Neural progenitor cell (in vitro differentiated cells): ENCODE results near the gene PILRB. TPM values are rescaled to one million over a fixed set of nuclear protein-coding genes. Genes with fewer than 3 reads are reported as not detected.
A peak's percentile ranks its signal among the peaks of the same experiment; 100 is the strongest.
"Not testable (repeated sequence)": the region's sequence is repeated elsewhere in the genome, so short reads cannot be mapped to it uniquely, and the experiment has no call there.

ENCODE experiments used
- DNase-seq: peaks from one replicate; pipeline ENCODE4 v3.0.0-alpha.2; 2016; ENCODE audit warnings: low spot score
- H2AFZ ChIP-seq: fragments of 200-600 bp; sonication (generic); replicated peaks from 2 replicates; pipeline ENCODE4 v1.6.1; 2016; ENCODE audit warnings: antibody characterized with exemption
- H3F3A ChIP-seq: fragments of 200-600 bp; sonication (generic); 2 replicates; pipeline ENCODE4 v1.6.1; 2016; ENCODE audit warnings: antibody characterized with exemption, low read depth
- H3K27ac ChIP-seq: fragments of 200-600 bp; sonication (generic); 2 replicates; pipeline ENCODE4 v1.5.1; 2016; ENCODE audit warnings: mild to moderate bottlenecking
- H3K27me3 ChIP-seq: fragments of 200-600 bp; sonication (generic); 2 replicates; pipeline ENCODE4 v1.6.1; 2016; ENCODE audit warnings: mild to moderate bottlenecking, moderate library complexity
- H3K36me3 ChIP-seq: fragments of 200-600 bp; sonication (generic); 2 replicates; pipeline ENCODE4 v1.5.1; 2016
- H3K4me1 ChIP-seq: fragments of 200-600 bp; sonication (generic); 2 replicates; pipeline ENCODE4 v1.6.1; 2016; ENCODE audit warnings: mixed run types
- H3K4me2 ChIP-seq: fragments of 200-600 bp; sonication (generic); 2 replicates; pipeline ENCODE4 v1.6.1; 2016
- H3K4me3 ChIP-seq: fragments of 200-600 bp; sonication (generic); 2 replicates; pipeline ENCODE4 v1.5.1; 2016
- H3K79me2 ChIP-seq: fragments of 200-600 bp; sonication (generic); 2 replicates; pipeline ENCODE4 v1.6.1; 2016; ENCODE audit warnings: low read depth
- H3K9ac ChIP-seq: fragments of 200-600 bp; sonication (generic); 2 replicates; pipeline ENCODE4 v1.6.1; 2016
- H3K9me3 ChIP-seq: fragments of 200-600 bp; sonication (generic); 2 replicates; pipeline ENCODE4 v1.5.1; 2016; ENCODE audit warnings: low read depth
- H4K20me1 ChIP-seq: fragments of 200-600 bp; sonication (generic); 2 replicates; pipeline ENCODE4 v1.6.1; 2016; ENCODE audit warnings: low read depth
- H3K27ac Mint-ChIP-seq: 3 replicates; pipeline ENCODE4 v1.8.0; 2021; ENCODE audit warnings: mixed read lengths
- H3K27me3 Mint-ChIP-seq: 2 replicates; pipeline ENCODE4 v1.8.0; 2022; ENCODE audit warnings: low read depth, mild to moderate bottlenecking, inconsistent platforms, moderate library complexity, mixed read lengths; ENCODE audit not compliant: insufficient read depth
- H3K36me3 Mint-ChIP-seq: 3 replicates; pipeline ENCODE4 v1.8.0; 2021; ENCODE audit warnings: mixed read lengths
- H3K4me1 Mint-ChIP-seq: 3 replicates; pipeline ENCODE4 v1.8.0; 2021; ENCODE audit warnings: mixed read lengths
- H3K4me3 Mint-ChIP-seq: 3 replicates; pipeline ENCODE4 v1.8.0; 2021; ENCODE audit warnings: mild to moderate bottlenecking, moderate library complexity, mixed read lengths
- H3K9me3 Mint-ChIP-seq: 3 replicates; pipeline ENCODE4 v1.8.0; 2020; ENCODE audit warnings: mixed read lengths
- EZH2 ChIP-seq: fragments of 200-600 bp; sonication (generic); IDR thresholded peaks from 2 replicates; pipeline ENCODE4 v1.6.1; 2017; ENCODE audit warnings: antibody characterized with exemption, mild to moderate bottlenecking, moderate library complexity
- EZH2phosphoT487 ChIP-seq: fragments of 200-600 bp; sonication (generic); IDR thresholded peaks from 2 replicates; pipeline ENCODE4 v1.6.1; 2017; ENCODE audit warnings: antibody characterized with exemption
- total RNA-seq: library from RNA; depleted of rRNA; stranded (reverse); fragments of >200 nt; gene quantifications from 2 replicates; pipeline ENCODE4 v1.2.3, GENCODE V29; 2015; ENCODE audit warnings: low replicate concordance
- TF ChIP-seq, protein P1 (sequence below): fragments of 200-600 bp; sonication (generic); IDR thresholded peaks from 2 replicates; pipeline ENCODE4 v1.5.1; 2017; ENCODE audit warnings: antibody characterized with exemption, mild to moderate bottlenecking

PILRB gene
- total RNA-seq, 1 donor from 2014 or later = 19.3 TPM

DNA sequence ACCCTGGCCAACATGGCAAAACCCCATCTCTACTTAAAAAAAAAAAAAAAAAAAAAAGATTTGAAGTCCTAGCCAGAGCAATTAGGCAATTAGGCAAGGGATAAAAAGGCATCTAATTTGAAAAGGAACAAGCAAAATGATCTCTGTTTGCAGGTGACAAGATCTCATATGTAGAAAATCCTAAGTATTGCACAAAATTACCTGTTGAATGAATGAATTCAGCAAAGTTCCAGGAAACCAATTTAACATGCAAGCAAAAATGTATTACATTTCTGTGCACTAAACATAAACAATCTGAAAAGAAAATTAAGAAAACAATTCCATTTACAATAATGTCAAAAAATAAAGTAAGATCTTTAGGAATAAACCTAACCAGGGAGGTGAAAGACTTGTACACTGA, 5.2 kb downstream of the PILRB start:
- H2AFZ ChIP-seq = no peak overlapping the region
- H3F3A ChIP-seq = peaks cover 2% of the 10 kb centered on the region
- Mint-ChIP-seq H3K27ac (no peak overlapping the region), H3K36me3 (peaks cover 45% of the 10 kb centered on the region), H3K4me1 (no peaks in the 10 kb centered on the region), H3K4me3 (no peak overlapping the region), H3K27me3 (peaks cover 7% of the 10 kb centered on the region), H3K9me3 (no peaks in the 10 kb centered on the region)
- TF ChIP-seq, protein P1, sequence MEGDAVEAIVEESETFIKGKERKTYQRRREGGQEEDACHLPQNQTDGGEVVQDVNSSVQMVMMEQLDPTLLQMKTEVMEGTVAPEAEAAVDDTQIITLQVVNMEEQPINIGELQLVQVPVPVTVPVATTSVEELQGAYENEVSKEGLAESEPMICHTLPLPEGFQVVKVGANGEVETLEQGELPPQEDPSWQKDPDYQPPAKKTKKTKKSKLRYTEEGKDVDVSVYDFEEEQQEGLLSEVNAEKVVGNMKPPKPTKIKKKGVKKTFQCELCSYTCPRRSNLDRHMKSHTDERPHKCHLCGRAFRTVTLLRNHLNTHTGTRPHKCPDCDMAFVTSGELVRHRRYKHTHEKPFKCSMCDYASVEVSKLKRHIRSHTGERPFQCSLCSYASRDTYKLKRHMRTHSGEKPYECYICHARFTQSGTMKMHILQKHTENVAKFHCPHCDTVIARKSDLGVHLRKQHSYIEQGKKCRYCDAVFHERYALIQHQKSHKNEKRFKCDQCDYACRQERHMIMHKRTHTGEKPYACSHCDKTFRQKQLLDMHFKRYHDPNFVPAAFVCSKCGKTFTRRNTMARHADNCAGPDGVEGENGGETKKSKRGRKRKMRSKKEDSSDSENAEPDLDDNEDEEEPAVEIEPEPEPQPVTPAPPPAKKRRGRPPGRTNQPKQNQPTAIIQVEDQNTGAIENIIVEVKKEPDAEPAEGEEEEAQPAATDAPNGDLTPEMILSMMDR = no peak
- TF ChIP-seq EZH2 (no peak), EZH2phosphoT487 (no peak)
- no peak for DNase-seq
- H3K36me3 ChIP-seq = no peaks in the 10 kb centered on the region
- H3K9me3 ChIP-seq = no peaks in the 10 kb centered on the region
- no peak overlapping the region for H3K27ac ChIP-seq
- H4K20me1 ChIP-seq = no peaks in the 10 kb centered on the region
- no peak overlapping the region for H3K4me2 ChIP-seq
- H3K4me1 ChIP-seq = no peaks in the 10 kb centered on the region
- H3K79me2 ChIP-seq = no peaks in the 10 kb centered on the region
- H3K9ac ChIP-seq = no peak overlapping the region
- no peak overlapping the region for H3K4me3 ChIP-seq
- H3K27me3 ChIP-seq = no peaks in the 10 kb centered on the region

DNA sequence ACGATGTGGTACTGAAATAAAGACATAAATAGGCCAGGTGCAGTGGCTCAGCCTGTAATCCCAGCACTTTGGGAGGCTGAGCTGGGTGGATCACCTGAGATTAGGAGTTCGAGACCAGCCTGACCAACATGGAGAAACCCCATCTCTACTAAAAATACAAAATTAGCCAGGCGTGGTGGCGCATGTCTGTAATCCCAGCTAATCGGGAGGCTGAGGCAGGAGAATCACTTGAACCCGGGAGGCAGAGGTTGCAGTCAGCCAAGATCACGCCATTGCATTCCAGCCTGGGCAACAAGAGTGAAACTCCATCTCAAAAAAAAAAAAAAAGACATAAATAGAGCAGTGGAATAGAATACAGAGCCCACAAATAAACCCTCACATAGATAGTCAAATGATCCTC, 5.9 kb downstream of the PILRB start:
- H3K4me1 Mint-ChIP-seq, H3K4me2 ChIP-seq, H3K4me3 ChIP-seq, H3F3A ChIP-seq, H3K27ac Mint-ChIP-seq, H3K9me3 ChIP-seq, H3K27me3 Mint-ChIP-seq, H2AFZ ChIP-seq, DNase-seq, H3K27ac ChIP-seq, H3K9ac ChIP-seq, H3K79me2 ChIP-seq, H3K36me3 ChIP-seq, H3K4me3 Mint-ChIP-seq, H4K20me1 ChIP-seq, H3K27me3 ChIP-seq, H3K9me3 Mint-ChIP-seq, H3K4me1 ChIP-seq: not testable (repeated sequence)
- H3K36me3 Mint-ChIP-seq = peaks cover 45% of the 10 kb centered on the region

DNA sequence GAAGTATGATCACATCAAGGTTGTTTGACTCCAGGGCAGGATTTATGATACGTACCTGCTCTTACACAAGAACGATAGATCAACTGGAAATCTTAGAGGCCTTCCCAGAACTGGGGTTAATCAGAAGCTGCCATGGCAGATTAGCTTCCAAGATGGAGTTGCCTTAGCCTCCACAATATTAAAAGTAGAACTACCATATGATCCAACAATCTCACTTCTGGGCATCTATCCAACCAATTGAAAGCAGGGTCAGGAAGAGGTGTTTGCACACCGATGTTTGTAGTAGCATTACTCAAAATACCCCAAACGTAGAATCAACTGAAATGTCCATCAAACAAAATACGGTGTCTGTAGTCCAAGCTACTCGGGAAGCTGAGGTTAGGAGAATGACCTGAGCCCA, 6.6 kb downstream of the PILRB start:
- Histone ChIP-seq H3K27ac (no peak overlapping the region), H3K36me3 (no peaks in the 10 kb centered on the region), H3K27me3 (no peaks in the 10 kb centered on the region), H3K9ac (no peak overlapping the region), H3K79me2 (no peaks in the 10 kb centered on the region), H3K4me1 (peaks cover 3% of the 10 kb centered on the region), H3K4me2 (no peak overlapping the region), H3K4me3 (no peak overlapping the region), H4K20me1 (no peaks in the 10 kb centered on the region), H2AFZ (no peak overlapping the region), H3K9me3 (no peaks in the 10 kb centered on the region), H3F3A (peaks cover 10% of the 10 kb centered on the region)
- H3K27me3 Mint-ChIP-seq = peaks cover 7% of the 10 kb centered on the region
- H3K27ac Mint-ChIP-seq = no peak overlapping the region
- peaks cover 43% of the 10 kb centered on the region for H3K36me3 Mint-ChIP-seq
- H3K4me1 Mint-ChIP-seq = peaks cover 4% of the 10 kb centered on the region
- DNase-seq = no peak
- TF ChIP-seq EZH2 (no peak), EZH2phosphoT487 (no peak)
- TF ChIP-seq, protein P1 = no peak
- H3K4me3 Mint-ChIP-seq = no peak overlapping the region
- H3K9me3 Mint-ChIP-seq = no peaks in the 10 kb centered on the region

DNA sequence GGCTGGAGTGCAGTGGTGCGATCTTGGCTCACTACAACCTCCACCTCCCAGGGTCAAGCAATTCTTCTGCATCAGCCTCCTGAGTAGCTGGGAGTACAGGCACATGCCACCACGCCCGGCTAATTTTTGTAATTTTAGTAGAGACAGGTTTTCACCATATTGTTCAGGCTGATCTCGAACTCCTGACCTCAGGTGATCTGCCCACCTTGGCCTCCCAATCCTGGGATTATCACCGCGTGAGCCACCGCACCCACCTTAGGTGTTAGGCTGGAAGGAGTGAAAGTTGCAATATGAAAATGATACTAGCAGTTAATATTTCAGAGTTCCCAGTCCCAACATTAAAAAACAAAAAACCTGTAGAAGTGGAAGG, 8.1 kb downstream of the PILRB start:
- not testable (repeated sequence) for H3K4me3 Mint-ChIP-seq, H3K27ac ChIP-seq, H3K27me3 ChIP-seq, H3K9me3 Mint-ChIP-seq, H3K4me3 ChIP-seq, H4K20me1 ChIP-seq, H3K9me3 ChIP-seq, H3K9ac ChIP-seq, H3K36me3 ChIP-seq, H2AFZ ChIP-seq, H3K79me2 ChIP-seq, H3K4me2 ChIP-seq, DNase-seq, H3K27me3 Mint-ChIP-seq
- peaks cover 12% of the 10 kb centered on the region for H3K4me1 Mint-ChIP-seq
- peaks cover 17% of the 10 kb centered on the region for H3K4me1 ChIP-seq
- peaks cover 25% of the 10 kb centered on the region for H3F3A ChIP-seq
- H3K27ac Mint-ChIP-seq = peak overlapping the region; percentile 66
- H3K36me3 Mint-ChIP-seq = peaks cover 35% of the 10 kb centered on the region
